Measurements from ENCODE around the gene PLEKHM3. TPM values are rescaled to one million over a fixed set of nuclear protein-coding genes. Genes with fewer than 3 reads are reported as not detected.

PLEKHM3 gene
- total and polyA plus RNA-seq, 2 experiments from 2014 or later: 6.7 to 8.0 TPM

DNA sequence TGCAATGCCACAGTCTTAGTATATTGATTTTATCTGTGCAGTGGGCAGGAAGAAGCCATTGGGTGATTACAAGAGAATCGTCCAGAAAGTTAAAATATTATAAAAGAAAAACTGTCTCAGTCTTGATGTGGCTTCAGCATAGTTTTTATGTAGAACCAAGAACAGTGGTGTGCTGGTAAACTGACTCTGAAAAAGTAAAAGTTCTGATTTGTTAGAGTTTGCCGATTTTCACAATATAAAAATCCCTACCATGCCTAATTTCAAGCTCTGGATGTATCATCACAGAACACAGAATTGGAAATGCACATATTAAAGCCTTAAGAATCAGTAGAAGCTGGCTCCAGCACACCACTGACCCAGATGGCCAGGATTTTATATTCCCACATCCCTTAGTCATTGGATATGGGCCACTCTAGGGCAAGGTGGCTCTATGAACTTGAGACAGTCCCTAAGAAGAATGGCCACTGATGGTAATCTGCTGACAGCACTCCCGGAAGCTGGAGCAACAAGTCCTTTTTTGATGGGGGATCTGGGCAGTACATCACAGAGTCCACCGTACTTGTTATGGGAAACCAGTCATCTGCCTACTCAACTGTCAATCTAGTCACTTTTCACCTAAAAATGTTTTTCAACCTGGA lies 9.3 kb upstream of the PLEKHM3 start:
- no peak overlapping the region for H3K27ac ChIP-seq
- DNase-seq (ENCODE audit: low read depth in 1 of 2, low spot score in 1 of 2): no peak
- H3K9me3 ChIP-seq (ENCODE audit: low read depth): no peaks in the 10 kb centered on the region
- H3K36me3 ChIP-seq: no peaks in the 10 kb centered on the region
- TF ChIP-seq, protein P1, sequence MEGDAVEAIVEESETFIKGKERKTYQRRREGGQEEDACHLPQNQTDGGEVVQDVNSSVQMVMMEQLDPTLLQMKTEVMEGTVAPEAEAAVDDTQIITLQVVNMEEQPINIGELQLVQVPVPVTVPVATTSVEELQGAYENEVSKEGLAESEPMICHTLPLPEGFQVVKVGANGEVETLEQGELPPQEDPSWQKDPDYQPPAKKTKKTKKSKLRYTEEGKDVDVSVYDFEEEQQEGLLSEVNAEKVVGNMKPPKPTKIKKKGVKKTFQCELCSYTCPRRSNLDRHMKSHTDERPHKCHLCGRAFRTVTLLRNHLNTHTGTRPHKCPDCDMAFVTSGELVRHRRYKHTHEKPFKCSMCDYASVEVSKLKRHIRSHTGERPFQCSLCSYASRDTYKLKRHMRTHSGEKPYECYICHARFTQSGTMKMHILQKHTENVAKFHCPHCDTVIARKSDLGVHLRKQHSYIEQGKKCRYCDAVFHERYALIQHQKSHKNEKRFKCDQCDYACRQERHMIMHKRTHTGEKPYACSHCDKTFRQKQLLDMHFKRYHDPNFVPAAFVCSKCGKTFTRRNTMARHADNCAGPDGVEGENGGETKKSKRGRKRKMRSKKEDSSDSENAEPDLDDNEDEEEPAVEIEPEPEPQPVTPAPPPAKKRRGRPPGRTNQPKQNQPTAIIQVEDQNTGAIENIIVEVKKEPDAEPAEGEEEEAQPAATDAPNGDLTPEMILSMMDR (IDR thresholded peaks at IDR 0.05; ENCODE audit: low read depth, low read length): no peak
- peaks cover 4% of the 10 kb centered on the region for H3K4me1 ChIP-seq (ENCODE audit: low read depth)
- H3K27me3 ChIP-seq: no peaks in the 10 kb centered on the region
- no peak overlapping the region for H3K4me3 ChIP-seq

DNA sequence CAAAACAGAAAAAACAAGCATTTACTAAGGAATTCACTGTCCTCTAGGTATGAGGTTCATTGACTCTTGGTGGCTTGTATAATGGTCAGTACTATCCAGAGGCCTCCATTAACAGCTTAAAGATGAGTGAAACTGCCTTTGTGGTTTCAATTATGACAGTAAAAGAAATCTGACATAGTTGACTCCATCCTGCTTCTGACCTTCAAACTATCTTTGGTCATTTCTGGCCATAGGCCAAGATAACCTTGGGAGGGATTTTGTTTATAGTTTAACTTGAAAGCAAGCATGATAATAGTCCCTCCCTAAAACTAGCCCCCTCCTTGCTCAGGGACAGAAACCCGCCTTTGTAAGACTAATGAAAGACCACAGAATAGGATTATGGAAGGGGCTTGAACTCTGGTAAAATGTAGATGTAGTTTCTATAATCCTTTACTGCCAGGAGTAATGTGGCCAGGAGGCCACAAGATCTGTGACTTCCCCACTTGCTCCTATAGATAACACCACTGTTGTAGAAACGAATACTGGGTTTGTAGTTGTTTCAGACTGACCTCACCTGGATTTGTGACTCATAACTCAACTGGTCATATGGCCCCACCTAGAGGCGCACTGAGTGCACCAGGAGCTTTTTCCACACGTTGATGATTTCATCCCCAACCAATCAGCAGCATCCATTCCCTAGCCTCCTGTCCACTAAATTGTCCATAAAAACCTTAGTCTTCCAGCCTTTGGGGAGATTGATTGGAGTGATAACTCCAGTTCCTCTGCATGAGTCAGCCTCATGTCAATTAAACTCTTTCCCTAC lies 8.6 kb upstream of the PLEKHM3 start:
- Histone ChIP-seq H3K9me3 (ENCODE audit: low read depth) (no peaks in the 10 kb centered on the region), H3K27ac (no peak overlapping the region), H3K4me3 (no peak overlapping the region), H3K36me3 (no peaks in the 10 kb centered on the region), H3K4me1 (ENCODE audit: low read depth) (peaks cover 4% of the 10 kb centered on the region), H3K27me3 (no peaks in the 10 kb centered on the region)
- DNase-seq (ENCODE audit: low read depth in 1 of 2, low spot score in 1 of 2): peak; percentile 14 to 46
- TF ChIP-seq, protein P1 (IDR thresholded peaks at IDR 0.05; ENCODE audit: low read depth, low read length): peak; percentile 27

DNA sequence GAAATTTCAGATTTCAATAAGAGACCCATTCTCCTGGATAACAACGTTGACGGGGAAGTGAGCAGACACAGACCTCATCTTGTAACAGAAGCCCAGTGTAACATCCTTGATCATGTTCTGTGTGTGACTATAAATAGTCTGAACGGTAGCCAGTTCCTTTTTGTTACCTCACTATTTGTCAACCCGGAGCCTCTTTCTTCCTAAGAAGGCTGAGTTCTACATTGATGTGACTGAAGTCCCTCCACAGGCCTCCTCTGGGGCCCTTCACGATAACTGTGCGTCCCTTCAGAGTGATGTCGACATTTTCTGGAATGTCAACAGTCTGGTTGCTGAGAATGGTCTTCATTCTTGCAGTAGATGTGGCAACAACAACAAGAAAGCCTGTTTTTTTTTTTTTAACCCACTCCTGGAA lies 6.3 kb upstream of the PLEKHM3 start:
- Histone ChIP-seq H3K4me1 (ENCODE audit: low read depth) (peaks cover 4% of the 10 kb centered on the region), H3K36me3 (no peaks in the 10 kb centered on the region), H3K9me3 (ENCODE audit: low read depth) (no peaks in the 10 kb centered on the region), H3K27ac (no peak overlapping the region), H3K27me3 (no peaks in the 10 kb centered on the region), H3K4me3 (no peak overlapping the region)
- peak in 1 of 2 donors; percentile 62 for DNase-seq (ENCODE audit: low read depth in 1 of 2, low spot score in 1 of 2)
- TF ChIP-seq, protein P1 (IDR thresholded peaks at IDR 0.05; ENCODE audit: low read depth, low read length): no peak

DNA sequence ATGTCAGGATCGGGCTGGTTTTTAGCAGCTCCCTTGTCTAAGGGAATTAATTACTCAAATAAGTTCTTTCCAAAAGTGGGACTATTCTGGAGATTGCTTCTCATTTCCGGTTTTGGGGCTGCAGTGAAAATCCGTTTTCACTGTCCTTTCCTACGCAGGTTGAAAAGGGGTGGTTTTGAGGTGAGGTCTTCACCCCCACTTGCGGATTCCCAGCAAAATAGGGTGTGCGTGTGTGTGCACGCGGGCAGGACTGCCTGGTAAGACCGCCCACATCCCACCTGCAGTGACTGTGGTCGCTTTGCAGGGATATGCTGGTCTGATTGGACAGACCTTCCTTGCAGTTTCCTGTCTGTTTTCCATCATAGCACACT lies 472 bp upstream of the PLEKHM3 start:
- Histone ChIP-seq H3K27me3 (no peaks in the 10 kb centered on the region), H3K4me1 (ENCODE audit: low read depth) (peaks cover 6% of the 10 kb centered on the region), H3K9me3 (ENCODE audit: low read depth) (no peaks in the 10 kb centered on the region), H3K36me3 (no peaks in the 10 kb centered on the region), H3K4me3 (peak overlapping the region; percentile 92), H3K27ac (peak overlapping the region; percentile 76)
- DNase-seq (ENCODE audit: low read depth in 1 of 2, low spot score in 1 of 2): no peak
- TF ChIP-seq, protein P1 (IDR thresholded peaks at IDR 0.05; ENCODE audit: low read depth, low read length): no peak

DNA sequence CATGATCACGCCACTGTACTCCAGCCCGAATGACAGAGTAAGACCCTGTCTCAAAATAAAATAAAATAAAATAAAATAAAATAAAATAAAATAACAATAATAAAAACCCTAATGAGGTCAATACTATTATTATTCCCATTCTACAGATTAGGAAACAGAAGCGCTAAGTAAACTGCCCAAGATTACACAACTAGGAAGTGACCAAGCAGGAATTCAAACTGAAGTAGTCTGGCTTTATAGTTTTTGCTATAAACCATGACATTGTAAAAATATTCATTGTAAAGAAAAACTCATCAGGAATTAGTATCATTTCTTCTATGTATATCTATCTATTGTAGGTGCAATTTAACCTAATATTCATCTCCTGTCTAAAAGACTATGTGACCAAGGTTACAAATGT lies 1.2 kb downstream of the PLEKHM3 start:
- Histone ChIP-seq H3K27ac (no peak overlapping the region), H3K36me3 (no peaks in the 10 kb centered on the region), H3K9me3 (ENCODE audit: low read depth) (no peaks in the 10 kb centered on the region), H3K4me3 (no peak overlapping the region), H3K4me1 (ENCODE audit: low read depth) (peaks cover 6% of the 10 kb centered on the region), H3K27me3 (no peaks in the 10 kb centered on the region)
- DNase-seq (ENCODE audit: low read depth in 1 of 2, low spot score in 1 of 2): no peak
- TF ChIP-seq, protein P1 (IDR thresholded peaks at IDR 0.05; ENCODE audit: low read depth, low read length): no peak
